Nucleus accumbens (tissue), 56 donors: ENCODE measurements around the gene GYG1.
A peak's percentile ranks its signal among the peaks of the same experiment; 100 is the strongest.
"Not testable (repeated sequence)": the region's sequence is repeated elsewhere in the genome, so short reads cannot be mapped to it uniquely, and the experiment has no call there.

ENCODE experiments used
- DNase-seq, 56 donors: peaks; one replicate each; lab custom pipeline; 2025; lab: John Stamatoyannopoulos, UW

GYG1 gene

DNA sequence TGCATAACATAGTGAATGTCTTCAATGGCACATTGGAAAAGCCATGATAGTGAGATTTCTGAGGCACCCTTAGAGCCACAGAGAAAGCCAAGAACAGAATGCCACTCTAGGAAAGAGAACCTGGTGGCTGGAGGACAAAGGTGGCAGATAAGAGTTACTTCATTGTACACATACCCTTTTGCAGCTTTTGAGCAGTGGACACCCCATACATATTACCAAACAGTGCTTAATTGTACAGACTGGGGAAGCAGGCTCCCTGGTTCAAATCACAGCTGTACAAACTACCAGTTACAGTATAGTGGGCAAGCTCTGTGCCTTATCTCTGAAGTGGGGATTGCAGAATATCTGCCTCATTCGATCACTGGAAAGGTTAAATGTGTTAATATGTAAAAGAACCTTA, 10.1 kb upstream of the GYG1 start:
- no peak for DNase-seq

DNA sequence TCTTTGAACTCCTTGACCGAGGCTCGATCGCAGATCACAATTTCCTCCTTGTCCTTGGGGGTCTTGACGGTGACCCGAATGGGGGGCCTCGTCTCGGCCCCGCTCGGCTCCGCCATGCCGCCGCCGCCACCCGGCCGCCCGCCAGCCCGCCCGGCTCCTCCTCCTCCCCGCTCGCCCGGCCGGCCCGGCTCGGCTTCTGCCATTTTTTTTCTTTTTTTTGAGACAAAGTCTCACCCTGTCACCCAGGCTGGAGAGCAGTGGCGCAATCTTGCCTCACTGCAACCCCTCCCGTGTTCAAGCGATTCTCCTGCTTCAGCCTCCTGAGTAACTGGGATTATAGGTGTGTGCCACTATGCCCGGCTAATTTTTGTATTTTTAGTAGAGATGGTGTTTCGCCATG, 3.8 kb upstream of the GYG1 start:
- DNase-seq, result not testable (repeated sequence)

- DNase-seq, result no peak
Observed at GRCh38 chr3:148990236-148990635, 1.1 kb upstream of the GYG1 start.

DNA sequence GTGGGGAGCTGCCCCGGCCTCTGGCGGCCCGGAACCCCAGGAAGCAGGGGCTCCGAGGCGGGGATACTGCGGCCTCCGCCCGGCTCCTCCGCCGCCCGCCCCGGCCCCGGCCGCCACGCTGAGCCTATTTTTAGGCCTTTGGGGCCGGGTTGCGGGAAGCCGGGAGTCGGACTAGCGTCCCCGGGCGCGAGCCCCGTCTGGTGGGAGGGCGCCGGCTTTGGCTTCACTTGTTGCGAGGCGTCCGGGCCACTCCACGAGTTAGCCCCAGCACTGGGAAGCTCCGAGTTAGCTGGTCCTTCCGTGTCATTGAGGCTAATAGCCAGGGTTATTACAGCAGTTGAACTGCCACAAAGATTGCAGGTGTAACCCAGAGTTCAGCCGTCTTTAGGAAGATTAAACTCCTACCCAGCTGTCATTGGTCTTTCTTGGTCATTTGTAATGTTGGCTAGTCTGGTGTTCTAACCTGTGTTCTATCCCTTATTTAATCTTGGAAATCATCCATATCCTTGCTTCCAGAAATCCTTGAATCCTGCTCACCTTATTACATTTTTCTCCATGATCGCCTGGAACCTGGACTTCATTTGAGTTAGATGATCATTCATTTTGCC, 791 bp downstream of the GYG1 start:
- DNase-seq, result peak in 21 of 56 donors; percentile 8 to 53 (median 34)

DNA sequence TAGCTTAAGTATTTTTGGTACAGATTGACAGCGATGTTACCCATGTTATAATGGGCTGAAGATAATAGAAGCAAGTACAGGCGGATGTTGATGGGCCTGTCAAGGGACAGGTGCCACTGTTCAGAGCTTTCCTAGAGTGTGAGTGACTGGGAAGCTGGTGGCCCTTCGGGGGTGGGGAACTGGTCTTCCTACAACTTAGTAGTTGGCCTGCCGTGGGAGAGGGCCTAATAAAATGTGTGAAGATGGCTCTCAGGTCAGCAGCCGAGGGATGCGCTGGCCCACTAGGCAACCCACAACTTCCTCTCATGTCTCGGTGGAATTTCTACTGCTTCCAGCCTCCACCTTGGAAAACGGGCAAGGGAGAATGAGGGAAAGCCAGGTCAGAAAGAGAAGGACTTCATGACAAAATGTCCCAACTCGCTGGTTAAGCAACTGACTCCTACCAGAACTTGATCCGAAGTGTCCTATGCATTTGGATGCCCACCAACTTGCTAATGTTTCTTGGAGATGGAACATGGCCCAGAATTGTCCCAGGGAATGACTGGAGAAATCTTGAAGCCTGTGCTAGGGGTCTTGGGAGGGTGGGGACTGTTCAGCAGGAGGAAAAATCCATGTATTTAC, 1.4 kb downstream of the GYG1 start:
- DNase-seq, result no peak

DNA sequence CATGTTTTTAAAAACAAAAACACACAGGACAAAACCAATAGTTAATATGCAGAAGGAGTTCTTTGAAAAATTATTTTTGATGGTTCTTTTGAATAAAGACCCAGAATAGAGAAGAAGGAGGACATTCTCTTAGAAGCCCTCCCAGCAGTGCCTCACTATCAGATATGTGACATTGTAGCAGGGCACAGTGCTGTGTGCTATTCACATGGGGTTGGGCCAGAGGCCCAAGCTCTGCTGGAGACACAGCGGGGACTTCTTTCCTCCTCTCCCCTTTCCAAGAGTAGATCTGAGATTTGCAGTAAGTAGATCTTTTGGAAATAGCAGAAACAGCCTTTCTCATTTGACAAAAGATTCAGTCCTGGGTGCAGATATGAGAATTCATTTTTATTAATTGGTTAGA, 6.3 kb downstream of the GYG1 start:
- no peak for DNase-seq

- no peak for DNase-seq
Observed at GRCh38 chr3:148998297-148998696, 7.0 kb downstream of the GYG1 start.

DNA sequence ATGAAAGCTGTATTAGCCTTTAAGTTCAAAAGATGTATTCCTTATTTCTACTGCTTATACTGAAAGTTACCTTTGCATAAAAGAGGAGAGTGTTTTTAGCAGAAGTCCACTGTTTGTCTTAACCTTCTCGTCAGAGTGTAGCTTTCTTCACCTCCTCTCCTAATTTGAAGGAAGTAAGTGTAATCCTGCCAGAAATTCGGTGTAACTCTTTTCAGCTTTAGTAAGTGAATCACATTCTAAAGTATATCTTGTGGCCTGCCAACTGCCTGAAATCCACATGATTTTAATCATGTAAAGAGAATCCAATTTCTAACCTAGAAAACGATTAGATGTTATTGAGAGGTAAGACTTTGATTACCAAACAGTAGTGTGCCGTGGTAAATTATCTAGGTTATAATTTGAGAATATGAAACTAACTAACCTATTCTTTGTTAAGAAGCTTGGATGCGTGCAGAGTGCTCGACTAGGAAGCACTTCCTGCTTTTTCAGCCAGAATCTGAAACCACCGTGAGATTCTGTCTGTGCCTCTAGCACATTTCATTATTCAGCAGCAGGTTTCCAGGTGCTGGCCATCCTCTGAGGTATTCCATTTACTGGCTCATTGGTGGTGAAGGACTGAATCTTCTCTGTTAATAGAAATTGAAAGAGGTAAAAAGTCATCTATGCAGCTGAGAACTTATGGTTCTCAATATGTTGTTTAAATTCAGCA, 7.5 kb downstream of the GYG1 start:
- no peak for DNase-seq

- no peak for DNase-seq
Observed at GRCh38 chr3:148999806-149000205, 8.5 kb downstream of the GYG1 start.

DNA sequence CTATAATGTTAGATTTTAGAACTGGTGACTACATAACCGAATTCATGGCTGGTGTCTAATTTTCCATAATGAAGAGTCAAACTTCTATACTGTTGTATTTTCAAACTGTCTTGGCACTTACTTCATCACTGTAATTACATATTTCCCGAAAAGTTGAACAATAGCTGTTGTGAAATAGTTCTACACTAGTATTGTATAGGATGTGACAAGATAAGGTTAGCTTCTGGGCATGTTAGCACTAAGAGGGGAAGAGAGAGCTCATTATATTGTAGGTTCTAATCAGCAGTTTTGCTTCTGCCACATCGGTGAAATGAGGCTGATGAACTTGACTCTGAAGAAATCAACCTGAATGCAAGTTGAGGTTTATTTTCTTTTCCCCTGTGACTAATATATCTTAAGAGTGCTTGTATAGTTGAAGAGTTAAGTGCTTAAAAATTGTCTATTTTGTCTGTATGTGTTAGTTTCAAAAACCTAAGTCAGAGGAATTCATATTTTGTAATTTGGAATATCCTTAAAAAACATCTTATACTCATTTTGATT, 8.9 kb downstream of the GYG1 start:
- no peak for DNase-seq

DNA sequence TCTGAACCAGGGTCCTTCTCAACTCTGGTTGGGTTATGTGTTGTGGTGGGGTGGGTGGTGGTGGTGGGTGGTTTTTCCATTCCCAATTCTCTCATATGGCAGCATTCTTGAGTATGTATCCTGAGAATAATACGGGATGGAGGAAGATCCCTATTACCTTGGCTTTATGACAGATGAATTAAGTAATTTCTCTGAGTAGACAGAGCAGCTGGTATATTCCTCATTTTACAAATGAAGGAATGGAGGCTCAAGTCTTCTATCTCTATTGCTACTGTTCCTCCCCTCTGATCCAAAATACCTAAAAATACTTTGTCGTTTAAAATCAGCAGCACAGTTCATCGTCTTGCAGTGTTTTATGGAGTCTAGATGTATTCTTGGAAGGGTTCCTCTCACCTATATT, 10.4 kb downstream of the GYG1 start:
- no peak for DNase-seq

GRCh38 chr3:149003653-149004305, 12.4 kb downstream of the GYG1 start:
- no peak for DNase-seq

DNA sequence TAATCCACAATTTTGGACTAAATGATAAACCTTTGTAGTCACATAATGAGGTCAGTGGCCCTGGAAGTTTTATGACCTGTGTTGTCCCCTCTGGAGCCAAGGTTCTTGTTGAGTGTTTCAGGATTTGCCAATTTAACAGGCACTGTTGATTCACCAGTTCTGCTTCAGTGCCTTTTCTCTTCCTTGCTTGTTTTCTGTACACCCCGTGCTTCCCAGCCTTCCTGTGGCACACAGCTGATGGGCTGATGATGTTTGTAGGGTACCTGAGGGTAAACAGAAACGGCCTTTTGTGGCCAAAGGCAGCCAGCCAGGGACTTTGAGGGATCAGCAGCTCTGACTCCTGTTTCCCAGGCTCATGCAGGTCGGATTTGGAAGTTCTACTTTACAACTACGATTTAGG, 13.3 kb downstream of the GYG1 start:
- peak in 14 of 56 donors; percentile 6 to 48 (median 19) for DNase-seq

DNA sequence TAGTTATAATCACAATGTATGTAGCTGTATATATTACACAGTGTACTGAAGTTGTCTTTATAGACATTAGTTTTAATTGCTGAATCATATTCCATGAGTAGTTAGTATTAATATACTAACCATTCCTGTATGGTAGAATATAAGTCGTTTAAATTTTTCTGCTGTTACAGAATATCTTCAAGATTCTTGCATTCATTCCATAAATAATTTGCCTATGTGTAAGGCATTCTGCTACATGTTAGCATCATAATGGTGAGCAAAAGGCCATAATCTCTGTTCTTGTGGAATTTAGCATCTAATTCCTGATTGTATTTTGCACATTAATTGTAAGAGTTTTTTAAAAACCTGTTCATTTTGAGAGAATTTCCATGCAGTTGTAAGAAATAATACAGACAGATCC, 14.1 kb downstream of the GYG1 start:
- no peak for DNase-seq

DNA sequence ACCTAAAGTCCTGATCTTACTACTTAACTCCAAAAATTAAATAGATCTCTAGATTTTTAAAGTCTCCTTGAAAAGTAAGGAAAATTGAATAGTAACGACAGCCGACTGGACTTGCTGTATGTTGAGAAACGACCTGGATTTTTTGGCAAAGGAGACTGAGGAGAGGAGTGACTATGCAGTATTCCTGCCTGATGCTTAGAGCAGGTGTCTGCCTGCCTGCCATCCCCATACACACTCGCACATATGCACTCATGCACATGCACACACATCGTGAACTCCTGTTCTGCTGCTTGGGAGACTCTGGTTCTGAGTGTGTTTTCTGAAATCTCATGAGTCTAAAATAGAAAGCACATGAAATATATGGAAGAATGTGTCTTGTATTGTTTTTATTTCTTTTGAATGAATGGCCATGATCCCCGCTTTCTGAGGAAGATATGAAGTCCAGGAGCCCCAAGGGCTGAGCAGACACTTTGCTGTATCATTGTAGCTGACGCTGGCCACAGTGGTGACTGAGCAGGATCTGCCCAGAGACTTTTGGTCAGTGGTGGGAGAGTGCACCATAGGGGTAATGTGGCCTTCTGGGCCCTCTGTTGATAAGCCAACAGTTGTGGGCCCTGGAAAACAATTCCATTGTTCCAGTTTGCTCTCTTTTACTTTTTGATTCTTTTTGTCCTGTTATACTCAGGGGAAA, 16.4 kb downstream of the GYG1 start:
- DNase-seq, result no peak

DNA sequence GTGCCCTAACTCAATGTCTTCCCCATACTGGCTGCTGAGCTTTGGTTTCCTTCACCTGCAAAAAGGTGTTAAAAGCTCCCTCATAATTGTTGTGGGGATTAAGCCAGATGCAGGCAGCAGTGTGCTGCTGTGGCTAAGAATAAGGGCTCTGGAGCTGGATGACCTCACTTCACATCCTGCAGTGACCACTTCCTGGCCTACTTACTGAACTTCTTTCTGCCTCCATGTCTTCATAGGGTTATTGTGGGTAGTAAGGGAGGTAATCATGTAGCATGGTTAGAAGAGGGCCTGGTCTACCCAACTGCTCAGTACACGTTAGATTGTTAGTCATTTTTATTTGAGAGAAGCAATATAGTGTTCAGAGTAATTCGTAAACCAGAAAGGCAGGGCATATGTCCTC, 18.4 kb downstream of the GYG1 start:
- DNase-seq, result no peak

- no peak for DNase-seq
Observed at GRCh38 chr3:149010504-149010951, 19.2 kb downstream of the GYG1 start.

DNA sequence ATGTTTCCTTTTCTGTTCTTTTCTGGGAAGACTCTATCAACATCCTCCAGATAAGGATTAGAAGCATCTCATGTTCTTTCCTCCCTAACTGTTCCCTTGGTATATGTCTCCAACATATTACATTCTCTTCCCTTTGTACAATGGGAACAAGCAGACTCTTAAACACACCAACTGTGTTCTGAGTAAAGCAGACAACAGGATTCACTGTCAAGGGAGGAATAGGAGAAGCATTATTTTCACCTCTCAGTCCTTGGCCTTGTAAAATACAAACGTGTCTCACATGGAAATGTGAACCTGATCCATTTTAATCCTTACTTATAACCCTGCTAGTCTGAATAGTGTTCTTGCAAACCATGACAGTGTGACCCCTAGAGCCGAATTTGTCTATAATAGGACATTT, 19.6 kb downstream of the GYG1 start:
- no peak for DNase-seq

DNA sequence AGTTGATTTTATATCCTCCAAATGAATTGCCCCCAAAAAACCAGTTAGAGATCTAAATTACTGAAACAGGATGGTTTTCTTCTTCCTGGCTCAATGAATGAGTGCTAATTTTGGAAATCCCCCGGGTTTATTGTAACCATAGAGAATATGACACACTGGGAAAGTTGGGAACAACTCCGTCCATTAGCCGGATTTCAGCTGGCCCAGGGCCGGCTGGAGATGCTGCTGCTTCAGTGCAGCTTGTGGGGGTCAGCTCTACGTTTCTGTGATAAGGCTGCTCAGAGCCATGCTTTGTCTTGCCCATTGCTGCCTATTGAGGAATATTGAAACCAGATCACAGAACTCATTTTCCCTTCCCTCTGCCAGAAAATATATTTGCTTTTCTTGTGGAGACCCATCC, 20.3 kb downstream of the GYG1 start:
- no peak for DNase-seq

DNA sequence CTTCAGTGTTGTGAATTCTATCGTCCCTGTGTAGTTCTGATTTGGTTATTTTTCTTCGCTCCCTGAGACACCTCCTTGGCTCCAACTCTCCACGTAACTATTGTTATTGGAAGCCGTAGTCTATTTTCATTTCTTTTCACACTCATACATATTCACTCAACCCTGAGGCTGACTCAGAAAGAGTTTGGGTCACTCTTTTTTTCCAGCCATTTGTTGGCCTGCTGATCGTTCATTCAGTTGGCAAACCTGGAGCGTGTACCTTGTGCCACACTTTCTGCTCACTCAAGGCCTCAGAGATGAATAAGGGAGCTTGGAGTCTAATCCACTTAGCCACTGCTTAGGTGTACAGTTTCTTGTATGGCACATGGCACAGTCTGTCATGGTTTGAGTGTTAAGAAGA, 22.4 kb downstream of the GYG1 start:
- DNase-seq, result no peak

DNA sequence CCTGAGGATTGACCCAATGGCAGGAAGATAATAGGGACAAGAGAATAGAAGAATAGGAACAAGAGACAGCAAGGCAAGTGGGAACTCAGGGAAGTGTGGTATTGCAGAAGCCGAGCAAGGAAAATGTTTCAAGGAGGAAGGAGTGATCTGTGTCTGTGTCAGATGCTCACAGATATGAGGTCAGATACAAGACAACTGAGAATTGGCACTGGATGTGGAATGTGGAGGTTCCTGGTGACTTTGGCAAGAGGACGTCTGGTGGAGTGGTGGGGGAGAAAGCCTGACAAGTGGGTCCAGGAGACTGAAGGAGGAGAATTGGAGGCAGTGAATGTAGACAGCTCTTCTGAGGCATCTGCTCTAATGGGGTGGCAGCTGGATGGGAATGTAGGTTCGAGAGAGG, 24.1 kb downstream of the GYG1 start:
- DNase-seq, result no peak
